SIG-M5 (cell line): ENCODE results near the gene OPN1SW.
A peak's percentile ranks its signal among the peaks of the same experiment; 100 is the strongest.

Experiments
- DNase-seq: peaks from one replicate; lab custom pipeline; 2025; lab: John Stamatoyannopoulos, UW

Gene OPN1SW

GRCh38 chr7:128775744-128776474 is at the start of gene OPN1SW:
Gene OPN1SW, minus strand, starts transcription at chr7:128775794. Its CDS starts 13 bp downstream, at chr7:128775781.
- no peak for DNase-seq

DNA sequence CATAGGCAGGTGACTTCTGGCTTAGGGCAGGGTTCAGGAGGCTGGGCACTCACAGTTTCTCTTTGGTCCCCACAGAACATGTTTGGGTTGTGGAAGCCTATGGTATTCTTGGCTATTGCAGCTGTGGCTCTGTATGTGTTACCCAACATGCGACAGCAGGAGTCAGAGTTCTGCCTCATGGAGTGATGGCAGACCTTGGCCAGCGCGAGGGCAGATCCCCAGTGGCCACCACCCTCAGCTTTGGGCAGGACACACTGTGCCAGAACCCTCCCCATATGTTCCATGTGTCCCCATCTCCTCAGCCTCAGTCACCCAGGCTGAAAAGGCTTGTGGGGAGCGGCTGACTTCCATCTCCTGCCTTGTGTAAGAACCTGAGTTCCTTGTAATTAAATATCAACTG is 46.1 kb upstream of the OPN1SW start:
- no peak for DNase-seq

DNA sequence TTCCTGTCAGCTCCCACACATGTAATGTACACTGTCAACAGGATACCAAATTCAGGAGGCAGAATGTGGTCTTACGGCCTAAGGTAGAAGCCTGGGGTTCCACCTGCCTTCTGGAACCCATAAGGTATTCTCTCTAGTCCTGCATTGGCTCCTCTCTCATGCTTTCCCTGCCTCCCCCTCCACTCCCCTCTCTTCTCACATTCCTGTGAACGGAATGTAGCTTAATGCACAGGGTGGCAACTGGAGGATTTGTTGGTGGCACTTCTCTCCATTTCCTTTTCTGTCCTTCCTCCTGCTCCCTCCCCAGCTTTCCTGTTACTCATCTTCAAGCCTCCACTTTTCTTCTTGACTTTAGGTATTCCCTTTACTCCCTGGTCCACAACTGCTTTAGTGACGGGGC is 43.1 kb upstream of the OPN1SW start:
- DNase-seq = no peak

GRCh38 chr7:128815289-128815942 is 39.8 kb upstream of the OPN1SW start:
- DNase-seq = no peak

DNA sequence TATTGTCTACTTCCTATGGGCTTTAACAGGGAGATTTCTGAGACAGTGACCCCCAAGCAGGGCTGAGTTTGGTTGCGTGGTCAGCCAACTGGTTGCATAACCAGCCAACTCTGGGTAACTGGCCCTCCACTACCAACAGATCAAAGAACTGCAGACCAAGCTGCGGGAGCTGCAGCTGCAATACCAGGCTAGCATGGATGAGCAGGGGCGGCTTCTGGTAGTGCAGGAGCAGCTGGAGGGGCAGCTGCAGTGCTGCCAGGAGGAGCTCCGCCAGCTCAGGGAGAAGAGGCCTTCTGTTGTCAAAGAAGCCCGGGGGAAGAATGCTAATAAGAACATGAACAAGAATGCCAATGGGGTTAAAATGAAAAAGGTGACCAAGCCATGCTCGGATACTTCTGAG is 38.9 kb upstream of the OPN1SW start:
- no peak for DNase-seq

- peak; percentile 26 for DNase-seq
Observed at GRCh38 chr7:128812514-128813168, 37.0 kb upstream of the OPN1SW start.

DNA sequence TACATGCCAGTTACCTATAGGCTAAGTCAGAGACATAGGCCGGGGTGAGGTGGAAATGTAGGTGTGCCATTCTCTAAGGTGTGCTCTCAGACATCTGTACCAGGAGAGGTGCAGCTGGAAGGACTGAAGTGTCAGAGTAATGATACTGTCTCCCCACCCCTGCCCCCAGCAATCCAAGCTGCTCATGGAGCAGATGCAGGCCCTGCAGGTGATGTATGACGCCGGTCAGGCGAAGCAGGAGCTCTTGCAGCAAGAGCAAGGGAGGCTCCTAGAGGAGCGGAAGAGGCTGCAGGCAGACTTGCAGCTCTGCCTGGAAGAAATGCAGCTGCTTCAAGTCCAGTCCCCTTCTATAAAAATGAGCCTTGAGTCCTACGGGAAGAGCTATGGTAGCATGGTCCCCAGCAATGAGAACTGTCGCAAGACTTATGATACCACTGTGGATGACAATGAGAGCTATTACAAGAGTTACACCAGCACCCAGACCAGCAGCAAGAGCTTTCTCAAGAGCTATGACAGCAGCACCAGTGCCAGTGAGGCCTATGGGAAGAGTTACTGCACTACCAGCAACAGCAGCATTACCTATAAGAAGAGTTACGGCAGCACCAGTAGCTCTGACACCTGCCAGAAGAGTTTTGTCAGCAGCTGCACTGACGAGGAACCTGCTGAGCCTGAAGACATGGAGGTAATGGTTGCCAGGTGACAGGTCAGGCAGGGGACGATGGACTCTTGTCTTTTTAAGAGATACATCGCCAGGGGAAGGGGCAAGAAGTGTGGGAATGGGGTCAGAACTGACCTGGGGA is 36.2 kb upstream of the OPN1SW start:
- DNase-seq = no peak

DNA sequence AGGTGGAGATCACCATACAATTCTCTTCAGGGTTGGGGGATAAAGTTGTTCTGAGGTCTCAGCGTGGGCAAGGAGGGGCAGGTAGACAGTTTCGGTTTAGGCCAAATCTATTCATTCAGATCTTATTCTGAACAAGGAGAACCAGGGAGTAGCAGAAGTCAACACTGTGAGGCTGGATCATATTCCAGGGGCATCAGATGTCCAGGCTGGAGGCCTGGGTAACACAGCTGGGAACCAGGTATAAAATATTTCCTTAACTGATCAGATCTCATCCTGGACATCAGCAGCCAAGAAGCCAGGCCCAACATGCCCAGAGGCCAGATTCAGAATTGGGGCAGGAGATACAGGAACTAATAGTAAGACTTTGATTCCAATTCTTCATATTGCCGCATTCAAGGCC is 35.4 kb upstream of the OPN1SW start:
- no peak for DNase-seq

DNA sequence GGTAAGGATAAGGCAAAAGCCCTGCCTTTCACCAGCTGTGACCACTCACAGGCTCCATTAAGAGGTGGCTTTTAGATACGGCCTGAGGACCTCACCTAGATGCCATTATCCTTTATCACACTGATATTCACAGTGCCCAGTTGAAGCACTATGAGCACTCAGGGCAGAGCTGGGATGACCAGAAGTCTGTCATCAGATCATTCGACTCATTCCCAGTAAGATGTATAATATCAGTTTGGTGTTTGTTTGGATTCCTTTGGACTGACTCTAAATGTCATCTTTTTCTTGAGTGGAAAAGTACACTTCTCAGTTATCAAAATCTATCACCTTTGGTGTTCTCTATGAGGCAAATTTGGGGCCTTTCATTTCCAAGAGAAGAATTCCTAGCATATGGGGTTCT is 34.9 kb upstream of the OPN1SW start:
- no peak for DNase-seq

DNA sequence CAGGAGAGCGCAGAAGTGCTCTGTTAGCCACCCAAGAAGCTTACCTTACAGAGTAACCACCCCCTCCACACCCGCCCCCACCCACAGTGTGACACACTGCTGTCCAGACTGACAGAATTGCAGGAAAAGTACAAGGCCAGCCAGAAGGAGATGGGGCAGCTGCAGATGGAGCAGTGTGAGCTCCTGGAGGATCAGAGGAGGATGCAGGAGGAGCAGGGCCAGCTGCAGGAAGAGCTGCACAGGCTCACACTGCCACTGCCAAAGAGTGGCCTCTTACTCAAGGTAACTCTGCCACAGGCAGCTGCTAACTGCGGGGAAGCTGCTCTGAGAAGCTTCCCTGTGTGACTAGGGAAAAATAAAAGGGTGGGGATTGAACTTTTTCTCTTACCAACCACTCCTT is 33.8 kb upstream of the OPN1SW start:
- no peak for DNase-seq

DNA sequence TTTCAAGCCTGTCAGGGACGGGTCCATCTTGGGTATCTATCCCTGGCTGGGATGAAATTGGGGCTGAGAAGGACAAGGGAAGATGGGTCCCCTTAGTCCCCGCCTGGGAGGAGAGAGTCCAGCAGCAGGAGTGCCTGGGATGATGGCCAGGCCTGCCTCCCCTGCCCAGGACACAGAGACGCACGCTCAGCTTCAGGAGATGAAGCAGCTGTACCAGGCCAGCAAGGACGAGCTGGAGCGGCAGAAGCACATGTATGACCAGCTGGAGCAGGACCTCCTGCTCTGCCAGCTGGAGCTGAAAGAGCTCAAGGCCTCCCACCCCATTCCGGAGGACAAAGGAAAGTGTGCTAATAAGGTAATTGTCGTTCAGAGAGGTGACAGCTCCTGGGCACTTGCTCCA is 31.6 kb upstream of the OPN1SW start:
- DNase-seq = no peak

DNA sequence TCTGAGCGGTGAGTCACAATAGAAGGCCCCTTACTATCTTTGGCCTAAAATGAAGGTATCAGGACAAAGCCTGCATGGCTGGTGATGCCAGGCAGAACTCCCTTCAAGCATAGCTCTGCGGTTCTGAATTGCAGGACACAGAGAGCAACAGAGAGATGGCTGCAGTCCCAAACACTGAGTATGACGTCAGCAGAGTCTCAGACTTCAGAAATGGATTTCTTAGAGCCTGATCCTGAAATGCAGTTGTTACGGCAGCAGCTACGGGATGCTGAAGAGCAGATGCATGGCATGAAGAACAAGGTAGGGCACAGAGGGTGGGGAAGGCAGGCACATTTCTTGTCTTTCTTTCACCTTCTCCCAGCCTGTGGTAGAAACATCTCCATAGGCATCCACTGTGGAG is 29.6 kb upstream of the OPN1SW start:
- DNase-seq = no peak

DNA sequence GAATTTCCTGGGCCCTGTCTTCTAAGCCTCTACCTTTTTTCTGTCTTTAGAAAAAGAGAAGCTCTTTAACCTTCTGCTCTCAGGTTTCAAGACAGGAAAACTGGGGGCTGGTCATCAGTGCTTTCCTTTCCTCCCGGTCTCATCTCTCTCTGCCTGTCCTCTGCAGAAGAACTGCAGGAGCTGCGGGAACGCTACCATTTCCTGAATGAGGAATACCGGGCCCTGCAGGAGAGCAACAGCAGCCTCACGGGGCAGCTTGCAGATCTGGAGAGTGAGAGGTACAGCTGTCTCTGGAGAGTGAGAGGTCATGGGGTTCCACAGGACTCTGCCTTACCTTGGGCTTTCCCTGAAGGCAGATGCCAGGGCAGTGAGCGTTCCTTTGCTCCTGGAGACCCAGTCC is 28.9 kb upstream of the OPN1SW start:
- DNase-seq = no peak

GRCh38 chr7:128801667-128802418 is 26.2 kb upstream of the OPN1SW start:
- no peak for DNase-seq

GRCh38 chr7:128801003-128801402 is 25.4 kb upstream of the OPN1SW start:
- DNase-seq = no peak

GRCh38 chr7:128800567-128800966 is 25.0 kb upstream of the OPN1SW start:
- no peak for DNase-seq

GRCh38 chr7:128799451-128799850 is 23.9 kb upstream of the OPN1SW start:
- peak; percentile 14 for DNase-seq

- DNase-seq = no peak
Observed at GRCh38 chr7:128796327-128796726, 20.7 kb upstream of the OPN1SW start.

DNA sequence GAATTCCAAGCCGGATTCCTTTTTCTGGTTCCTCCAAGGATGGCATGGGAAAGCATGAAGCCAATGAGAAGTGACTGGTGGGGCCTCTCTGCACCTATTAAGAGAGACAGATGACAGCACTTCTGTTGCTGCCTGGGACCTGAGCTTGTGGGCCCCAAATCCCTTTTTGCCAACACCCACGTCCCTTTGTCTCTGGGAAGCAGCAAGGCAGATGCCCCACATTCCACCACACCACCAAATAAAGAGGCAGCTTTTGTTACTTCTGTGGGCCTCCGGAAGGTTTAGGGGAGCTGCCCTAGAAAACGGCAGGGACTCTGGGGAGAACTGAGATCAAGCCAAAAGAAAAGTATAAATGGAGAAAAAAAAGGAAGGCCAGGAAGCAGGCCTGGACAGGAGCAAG is 19.5 kb upstream of the OPN1SW start:
- DNase-seq = no peak

DNA sequence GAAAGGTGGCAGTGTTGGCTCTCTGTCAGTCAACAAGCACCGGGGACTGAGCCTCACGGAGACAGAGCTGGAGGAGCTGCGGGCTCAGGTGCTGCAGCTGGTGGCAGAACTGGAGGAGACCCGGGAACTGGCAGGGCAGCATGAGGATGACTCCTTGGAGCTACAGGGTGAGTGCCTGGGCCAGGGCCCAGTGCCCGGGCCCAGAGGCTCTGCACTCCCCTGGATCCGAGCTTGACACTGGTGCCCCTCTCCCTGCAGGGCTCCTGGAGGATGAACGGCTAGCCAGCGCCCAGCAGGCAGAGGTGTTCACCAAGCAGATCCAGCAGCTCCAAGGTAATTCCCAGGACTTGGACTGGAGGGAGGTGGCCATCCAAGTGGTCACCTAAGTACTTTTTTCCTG is 18.8 kb upstream of the OPN1SW start:
- no peak for DNase-seq

GRCh38 chr7:128794020-128794419 is 18.4 kb upstream of the OPN1SW start:
- no peak for DNase-seq

- DNase-seq = no peak
Observed at GRCh38 chr7:128793181-128793547, 17.6 kb upstream of the OPN1SW start.
